Cerebellar cortex (tissue), 1 donor: ENCODE data around the gene GRAP2.
"Not testable (repeated sequence)": the region's sequence is repeated elsewhere in the genome, so short reads cannot be mapped to it uniquely, and the experiment has no call there.

Experiments
- DNase-seq: peaks from one replicate; pipeline ENCODE4 v3.0.0-alpha.2; 2015; ENCODE audit warnings: low spot score

GRAP2 gene

GRCh38 chr22:39897841-39898240 lies 3.0 kb upstream of the GRAP2 start:
- peak; percentile 4 for DNase-seq

GRCh38 chr22:39898997-39899396 lies 1.9 kb upstream of the GRAP2 start:
- DNase-seq: peak; percentile 47

- DNase-seq: no peak
Observed at GRCh38 chr22:39901565-39902146, 772 bp downstream of the GRAP2 start.

GRCh38 chr22:39904024-39904423 lies 3.1 kb downstream of the GRAP2 start:
- not testable (repeated sequence) for DNase-seq

- DNase-seq: no peak
Observed at GRCh38 chr22:39904862-39905261, 4.0 kb downstream of the GRAP2 start.

- DNase-seq: no peak
Observed at GRCh38 chr22:39905687-39906086, 4.8 kb downstream of the GRAP2 start.

- no peak for DNase-seq
Observed at GRCh38 chr22:39906207-39906606, 5.3 kb downstream of the GRAP2 start.

GRCh38 chr22:39907047-39907446 lies 6.2 kb downstream of the GRAP2 start:
- no peak for DNase-seq

GRCh38 chr22:39907605-39908097 lies 6.8 kb downstream of the GRAP2 start:
- DNase-seq: no peak

GRCh38 chr22:39908136-39908535 lies 7.3 kb downstream of the GRAP2 start:
- DNase-seq: no peak

- DNase-seq: no peak
Observed at GRCh38 chr22:39908737-39909136, 7.9 kb downstream of the GRAP2 start.

- no peak for DNase-seq
Observed at GRCh38 chr22:39910876-39911613, 10.2 kb downstream of the GRAP2 start.

GRCh38 chr22:39913321-39913720 lies 12.4 kb downstream of the GRAP2 start:
- DNase-seq: no peak

- DNase-seq: no peak
Observed at GRCh38 chr22:39913886-39914285, 13.0 kb downstream of the GRAP2 start.

- no peak for DNase-seq
Observed at GRCh38 chr22:39914584-39914983, 13.7 kb downstream of the GRAP2 start.

GRCh38 chr22:39915295-39915726 lies 14.4 kb downstream of the GRAP2 start:
- DNase-seq: no peak

GRCh38 chr22:39916496-39916895 lies 15.6 kb downstream of the GRAP2 start:
- no peak for DNase-seq

- DNase-seq: no peak
Observed at GRCh38 chr22:39917197-39917643, 16.3 kb downstream of the GRAP2 start.

GRCh38 chr22:39917776-39918495 lies 17.1 kb downstream of the GRAP2 start:
- peak; percentile 52 for DNase-seq

- DNase-seq: no peak
Observed at GRCh38 chr22:39920134-39920743, 19.4 kb downstream of the GRAP2 start.

- DNase-seq: no peak
Observed at GRCh38 chr22:39923696-39924095, 22.8 kb downstream of the GRAP2 start.

- DNase-seq: no peak
Observed at GRCh38 chr22:39924286-39924685, 23.4 kb downstream of the GRAP2 start.
